SK-N-DZ (cell line): ENCODE data around the gene TINCR.

Source experiments
- DNase-seq: peaks from one replicate; pipeline ENCODE4 v3.0.0-alpha.2; 2015; ENCODE audit warnings: low spot score

Gene TINCR

GRCh38 chr19:5590151-5590864 is 22.6 kb upstream of the TINCR start:
- no peak for DNase-seq

- DNase-seq: no peak
Measured at GRCh38 chr19:5588906-5589676, 21.3 kb upstream of the TINCR start.

GRCh38 chr19:5588441-5588840 is 20.7 kb upstream of the TINCR start:
- DNase-seq: no peak

GRCh38 chr19:5587661-5588060 is 19.9 kb upstream of the TINCR start:
- DNase-seq: no peak

GRCh38 chr19:5587071-5587455 is 19.3 kb upstream of the TINCR start:
- DNase-seq: no peak

GRCh38 chr19:5586300-5587070 is 18.7 kb upstream of the TINCR start:
- no peak for DNase-seq

- no peak for DNase-seq
Measured at GRCh38 chr19:5585461-5586299, 17.9 kb upstream of the TINCR start.

GRCh38 chr19:5580161-5580571 is 12.4 kb upstream of the TINCR start:
- no peak for DNase-seq

- no peak for DNase-seq
Measured at GRCh38 chr19:5579697-5580096, 11.9 kb upstream of the TINCR start.

GRCh38 chr19:5579286-5579685 is 11.5 kb upstream of the TINCR start:
- no peak for DNase-seq

GRCh38 chr19:5578097-5578846 is 10.5 kb upstream of the TINCR start:
- peak; percentile 57 for DNase-seq

- DNase-seq: no peak
Measured at GRCh38 chr19:5575590-5575989, 7.8 kb upstream of the TINCR start.

- DNase-seq: no peak
Measured at GRCh38 chr19:5572556-5573286, 5.0 kb upstream of the TINCR start.

- DNase-seq: no peak
Measured at GRCh38 chr19:5571777-5572176, 4.0 kb upstream of the TINCR start.

GRCh38 chr19:5567970-5568407 is 236 bp upstream of the TINCR start:
- no peak for DNase-seq

GRCh38 chr19:5564930-5565329 is 2.8 kb downstream of the TINCR start:
- no peak for DNase-seq

GRCh38 chr19:5563935-5564612 is 3.7 kb downstream of the TINCR start:
- DNase-seq: no peak

GRCh38 chr19:5563008-5563431 is 4.7 kb downstream of the TINCR start:
- DNase-seq: no peak

GRCh38 chr19:5562280-5562679 is 5.5 kb downstream of the TINCR start:
- DNase-seq: no peak
